Measurements from ENCODE around the gene RELL1. TPM values are rescaled to one million over a fixed set of nuclear protein-coding genes. Genes with fewer than 3 reads are reported as not detected.

RELL1 gene
- total RNA-seq, 2 experiments from 2014 or later: 48.6 to 50.3 TPM

GRCh38 chr4:37597034-37597433 lies 89.1 kb downstream of the RELL1 start:
- Histone ChIP-seq H3K4me1 (ENCODE audit: insufficient read depth, low read length) (no peaks in the 10 kb centered on the region), H3K36me3 (ENCODE audit: insufficient read depth, low read length) (no peaks in the 10 kb centered on the region), H3K27ac (ENCODE audit: low read depth in 1 of 2, low read length in 2 of 2) (no peak overlapping the region), H3K27me3 (ENCODE audit: control insufficient read depth in 1 of 2, insufficient read depth in 2 of 2, low read length in 2 of 2) (no peaks in the 10 kb centered on the region), H3K4me3 (ENCODE audit: low read length) (no peak overlapping the region), H3K9me3 (ENCODE audit: control insufficient read depth in 1 of 2, insufficient read depth in 1 of 2, low read length in 2 of 2) (no peaks in the 10 kb centered on the region)
- Mint-ChIP-seq H3K4me1 (ENCODE audit: low read depth) (no peaks in the 10 kb centered on the region), H3K27ac (no peak overlapping the region), H3K4me3 (no peak overlapping the region), H3K36me3 (ENCODE audit: low read depth) (no peaks in the 10 kb centered on the region), H3K9me3 (no peaks in the 10 kb centered on the region), H3K27me3 (no peaks in the 10 kb centered on the region)
- ATAC-seq (ENCODE audit: poor library complexity): no peak
- CTCF ChIA-PET: no interaction called here
- intact Hi-C loops (cut with DNase I, micrococcal nuclease): no loop called here
- POLR2A ChIA-PET: no interaction called here
- DNase-seq: no peak
- TF ChIP-seq, protein P1, sequence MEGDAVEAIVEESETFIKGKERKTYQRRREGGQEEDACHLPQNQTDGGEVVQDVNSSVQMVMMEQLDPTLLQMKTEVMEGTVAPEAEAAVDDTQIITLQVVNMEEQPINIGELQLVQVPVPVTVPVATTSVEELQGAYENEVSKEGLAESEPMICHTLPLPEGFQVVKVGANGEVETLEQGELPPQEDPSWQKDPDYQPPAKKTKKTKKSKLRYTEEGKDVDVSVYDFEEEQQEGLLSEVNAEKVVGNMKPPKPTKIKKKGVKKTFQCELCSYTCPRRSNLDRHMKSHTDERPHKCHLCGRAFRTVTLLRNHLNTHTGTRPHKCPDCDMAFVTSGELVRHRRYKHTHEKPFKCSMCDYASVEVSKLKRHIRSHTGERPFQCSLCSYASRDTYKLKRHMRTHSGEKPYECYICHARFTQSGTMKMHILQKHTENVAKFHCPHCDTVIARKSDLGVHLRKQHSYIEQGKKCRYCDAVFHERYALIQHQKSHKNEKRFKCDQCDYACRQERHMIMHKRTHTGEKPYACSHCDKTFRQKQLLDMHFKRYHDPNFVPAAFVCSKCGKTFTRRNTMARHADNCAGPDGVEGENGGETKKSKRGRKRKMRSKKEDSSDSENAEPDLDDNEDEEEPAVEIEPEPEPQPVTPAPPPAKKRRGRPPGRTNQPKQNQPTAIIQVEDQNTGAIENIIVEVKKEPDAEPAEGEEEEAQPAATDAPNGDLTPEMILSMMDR (IDR thresholded peaks at IDR 0.05): no peak

GRCh38 chr4:37595875-37596680 lies 90.1 kb downstream of the RELL1 start:
- ChIA-PET POLR2A (no interaction called here), CTCF (no interaction called here)
- Mint-ChIP-seq H3K36me3 (ENCODE audit: low read depth) (no peaks in the 10 kb centered on the region), H3K27me3 (no peaks in the 10 kb centered on the region), H3K27ac (no peak overlapping the region), H3K9me3 (no peaks in the 10 kb centered on the region), H3K4me3 (no peak overlapping the region), H3K4me1 (ENCODE audit: low read depth) (no peaks in the 10 kb centered on the region)
- no peak for ATAC-seq (ENCODE audit: poor library complexity)
- no peak for DNase-seq
- H3K4me3 ChIP-seq (ENCODE audit: low read length): no peak overlapping the region
- H3K4me1 ChIP-seq (ENCODE audit: insufficient read depth, low read length): no peaks in the 10 kb centered on the region
- H3K36me3 ChIP-seq (ENCODE audit: insufficient read depth, low read length): no peaks in the 10 kb centered on the region
- intact Hi-C loops (cut with DNase I, micrococcal nuclease): no loop called here
- TF ChIP-seq, protein P1 (IDR thresholded peaks at IDR 0.05): no peak
- no peaks in the 10 kb centered on the region for H3K27me3 ChIP-seq (ENCODE audit: control insufficient read depth in 1 of 2, insufficient read depth in 2 of 2, low read length in 2 of 2)
- H3K9me3 ChIP-seq (ENCODE audit: control insufficient read depth in 1 of 2, insufficient read depth in 1 of 2, low read length in 2 of 2): no peaks in the 10 kb centered on the region
- no peak overlapping the region for H3K27ac ChIP-seq (ENCODE audit: low read depth in 1 of 2, low read length in 2 of 2)

DNA sequence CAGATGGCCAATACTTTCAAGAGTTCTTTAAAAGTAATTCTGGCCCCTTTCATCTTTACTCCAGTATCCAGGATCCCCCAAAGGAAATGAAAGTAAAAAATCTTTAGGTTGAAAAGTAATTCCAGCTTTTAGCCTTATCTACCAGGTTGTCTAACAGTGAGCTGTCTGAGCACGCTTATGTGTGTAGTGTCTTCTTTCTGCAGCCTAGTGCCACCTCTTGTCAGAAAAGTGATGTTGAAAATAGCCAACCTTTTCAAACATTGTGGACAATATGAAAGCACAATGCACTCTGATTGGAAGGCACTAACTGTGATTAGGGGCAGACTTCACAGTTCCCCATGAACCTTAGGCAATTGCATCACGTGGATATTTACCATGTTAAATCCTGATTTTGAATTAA lies 92.1 kb downstream of the RELL1 start:
- no peak overlapping the region for H3K27ac ChIP-seq (ENCODE audit: low read depth in 1 of 2, low read length in 2 of 2)

More for the DNA sequence above, 92.1 kb downstream of the RELL1 start:
- Mint-ChIP-seq H3K27me3 (no peaks in the 10 kb centered on the region), H3K9me3 (no peaks in the 10 kb centered on the region), H3K36me3 (ENCODE audit: low read depth) (no peaks in the 10 kb centered on the region), H3K27ac (no peak overlapping the region), H3K4me3 (no peak overlapping the region), H3K4me1 (ENCODE audit: low read depth) (no peaks in the 10 kb centered on the region)
- CTCF ChIA-PET: no interaction called here
- TF ChIP-seq, protein P1 (IDR thresholded peaks at IDR 0.05): no peak
- no peaks in the 10 kb centered on the region for H3K4me1 ChIP-seq (ENCODE audit: insufficient read depth, low read length)
- ATAC-seq (ENCODE audit: poor library complexity) (no peak), DNase-seq (no peak)
- H3K9me3 ChIP-seq (ENCODE audit: control insufficient read depth in 1 of 2, insufficient read depth in 1 of 2, low read length in 2 of 2): no peaks in the 10 kb centered on the region
- H3K36me3 ChIP-seq (ENCODE audit: insufficient read depth, low read length): no peaks in the 10 kb centered on the region
- intact Hi-C loops (cut with DNase I, micrococcal nuclease): no loop called here
- no peak overlapping the region for H3K4me3 ChIP-seq (ENCODE audit: low read length)
- no peaks in the 10 kb centered on the region for H3K27me3 ChIP-seq (ENCODE audit: control insufficient read depth in 1 of 2, insufficient read depth in 2 of 2, low read length in 2 of 2)
- POLR2A ChIA-PET: no interaction called here

Measured in CD4-positive, alpha-beta T cell (primary cell).